ENCODE measurements around the gene SDHB.

- TF ChIP-seq, protein P1, sequence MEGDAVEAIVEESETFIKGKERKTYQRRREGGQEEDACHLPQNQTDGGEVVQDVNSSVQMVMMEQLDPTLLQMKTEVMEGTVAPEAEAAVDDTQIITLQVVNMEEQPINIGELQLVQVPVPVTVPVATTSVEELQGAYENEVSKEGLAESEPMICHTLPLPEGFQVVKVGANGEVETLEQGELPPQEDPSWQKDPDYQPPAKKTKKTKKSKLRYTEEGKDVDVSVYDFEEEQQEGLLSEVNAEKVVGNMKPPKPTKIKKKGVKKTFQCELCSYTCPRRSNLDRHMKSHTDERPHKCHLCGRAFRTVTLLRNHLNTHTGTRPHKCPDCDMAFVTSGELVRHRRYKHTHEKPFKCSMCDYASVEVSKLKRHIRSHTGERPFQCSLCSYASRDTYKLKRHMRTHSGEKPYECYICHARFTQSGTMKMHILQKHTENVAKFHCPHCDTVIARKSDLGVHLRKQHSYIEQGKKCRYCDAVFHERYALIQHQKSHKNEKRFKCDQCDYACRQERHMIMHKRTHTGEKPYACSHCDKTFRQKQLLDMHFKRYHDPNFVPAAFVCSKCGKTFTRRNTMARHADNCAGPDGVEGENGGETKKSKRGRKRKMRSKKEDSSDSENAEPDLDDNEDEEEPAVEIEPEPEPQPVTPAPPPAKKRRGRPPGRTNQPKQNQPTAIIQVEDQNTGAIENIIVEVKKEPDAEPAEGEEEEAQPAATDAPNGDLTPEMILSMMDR (IDR thresholded peaks at IDR 0.05), result no peak
- TF ChIP-seq POLR2A (IDR thresholded peaks at IDR 0.05), result no peak
These were observed 35.0 kb downstream of the SDHB start for GRCh38 chr1:17018849-17019248.

All from body of pancreas (tissue), 4 donors.